Fibroblast of mammary gland (primary cell): Measurements from ENCODE around the gene NTM.

ENCODE experiments used
- DNase-seq: peaks from one replicate; pipeline ENCODE4 v3.0.0-alpha.2; 2010; ENCODE audit warnings: low read depth
- H3K4me3 ChIP-seq: 2 replicates; pipeline ENCODE4 v1.5.1; 2011; ENCODE audit warnings: low read depth, mild to moderate bottlenecking, low read length, moderate library complexity; ENCODE audit not compliant: control insufficient read depth
- CTCF ChIP-seq: conservative IDR thresholded peaks from 2 replicates; pipeline ENCODE4 v1.5.1; 2011; ENCODE audit warnings: low read depth, low read length, inconsistent platforms; ENCODE audit not compliant: control insufficient read depth, insufficient read depth

The NTM gene

GRCh38 chr11:131924001-131924400 is 553.6 kb downstream of the NTM start:
- no peak for TF ChIP-seq CTCF
- DNase-seq, result peak; percentile 15
- H3K4me3 ChIP-seq, result no peak overlapping the region

GRCh38 chr11:131924457-131925201 is 554.2 kb downstream of the NTM start:
- H3K4me3 ChIP-seq, result no peak overlapping the region
- no peak for TF ChIP-seq CTCF
- DNase-seq, result peak; percentile 22

GRCh38 chr11:131925829-131926228 is 555.4 kb downstream of the NTM start:
- TF ChIP-seq CTCF, result no peak
- DNase-seq, result no peak
- H3K4me3 ChIP-seq, result no peak overlapping the region

GRCh38 chr11:131928992-131929391 is 558.6 kb downstream of the NTM start:
- no peak overlapping the region for H3K4me3 ChIP-seq
- DNase-seq, result no peak
- TF ChIP-seq CTCF, result no peak

GRCh38 chr11:131932584-131933325 is 562.3 kb downstream of the NTM start:
- DNase-seq, result no peak
- TF ChIP-seq CTCF, result no peak
- no peak overlapping the region for H3K4me3 ChIP-seq

- no peak for TF ChIP-seq CTCF
- DNase-seq, result no peak
Measured at GRCh38 chr11:131934006-131934405, 563.6 kb downstream of the NTM start.

More at GRCh38 chr11:131934006-131934405, 563.6 kb downstream of the NTM start:
- H3K4me3 ChIP-seq, result no peak overlapping the region
